Anterior cingulate cortex (tissue), 58 donors: Measurements from ENCODE around the gene WDR36.

Source experiments
- DNase-seq, 58 donors: peaks; one replicate each; lab custom pipeline; 2025; lab: John Stamatoyannopoulos, UW

The WDR36 gene

GRCh38 chr5:111099058-111099778, 7.1 kb downstream of the WDR36 start:
- DNase-seq, result no peak

- DNase-seq, result no peak
Measured at GRCh38 chr5:111106320-111106948, 14.3 kb downstream of the WDR36 start.

DNA sequence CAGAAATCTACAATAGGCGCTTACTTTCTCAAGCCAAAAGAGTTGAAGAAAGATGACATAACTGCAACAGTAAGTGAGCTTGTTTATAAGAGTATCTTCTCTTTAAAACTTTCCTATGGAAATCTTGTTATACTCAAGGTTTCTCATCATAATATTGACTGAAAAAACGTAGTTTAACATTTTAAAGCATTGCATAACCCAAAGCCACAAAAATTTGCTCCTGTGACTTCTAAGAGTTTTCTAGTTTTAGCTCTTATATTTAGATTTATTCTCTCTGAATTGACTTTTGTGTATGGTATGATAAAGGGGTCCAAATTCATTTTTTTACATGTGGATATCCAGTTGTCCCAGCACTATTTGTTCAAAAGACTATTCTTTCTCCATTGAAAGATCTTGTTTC, 15.2 kb downstream of the WDR36 start:
- DNase-seq, result no peak

- DNase-seq, result no peak
Measured at GRCh38 chr5:111111956-111112355, 19.8 kb downstream of the WDR36 start.

DNA sequence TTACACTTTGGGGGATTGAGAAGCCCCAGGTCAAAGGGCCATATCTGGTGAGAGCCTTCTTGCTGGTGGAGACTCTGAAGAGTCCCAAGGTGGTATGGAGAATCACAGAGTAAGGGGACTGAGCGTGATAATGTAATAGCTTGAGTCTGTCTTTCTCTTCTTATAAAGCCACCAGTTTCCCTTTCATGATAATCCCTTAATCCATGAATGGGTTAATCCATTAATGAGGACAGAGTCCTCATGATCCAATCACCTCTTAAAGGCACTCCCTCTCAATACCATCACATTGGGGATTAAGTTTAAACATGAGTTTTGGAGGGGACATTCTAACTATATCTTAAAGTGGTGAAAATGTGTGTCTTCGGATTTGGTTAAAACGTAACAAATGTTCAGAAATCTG, 21.5 kb downstream of the WDR36 start:
- no peak for DNase-seq

GRCh38 chr5:111115229-111115628, 23.1 kb downstream of the WDR36 start:
- no peak for DNase-seq

DNA sequence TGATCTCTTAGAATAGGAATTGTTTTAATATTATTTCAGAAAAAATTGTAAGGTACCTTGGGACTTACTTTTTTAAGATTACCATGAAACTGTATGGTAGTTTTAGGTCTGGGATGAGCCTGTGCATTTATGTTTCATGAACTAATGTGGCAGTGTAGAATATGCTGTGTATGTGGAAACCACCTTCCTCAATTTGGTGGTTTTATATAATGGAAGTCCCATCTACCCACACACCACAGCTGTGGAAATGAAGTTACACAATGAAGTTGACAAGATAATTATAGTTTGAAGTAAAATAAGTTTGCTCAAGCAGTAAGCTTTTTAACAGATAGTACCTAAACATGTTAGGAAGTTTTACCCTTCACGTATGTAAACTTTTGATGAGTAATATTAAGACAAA, 24.4 kb downstream of the WDR36 start:
- peak in 1 of 58 donors; percentile 37 for DNase-seq

- DNase-seq, result no peak
Measured at GRCh38 chr5:111117136-111117535, 25.0 kb downstream of the WDR36 start.

DNA sequence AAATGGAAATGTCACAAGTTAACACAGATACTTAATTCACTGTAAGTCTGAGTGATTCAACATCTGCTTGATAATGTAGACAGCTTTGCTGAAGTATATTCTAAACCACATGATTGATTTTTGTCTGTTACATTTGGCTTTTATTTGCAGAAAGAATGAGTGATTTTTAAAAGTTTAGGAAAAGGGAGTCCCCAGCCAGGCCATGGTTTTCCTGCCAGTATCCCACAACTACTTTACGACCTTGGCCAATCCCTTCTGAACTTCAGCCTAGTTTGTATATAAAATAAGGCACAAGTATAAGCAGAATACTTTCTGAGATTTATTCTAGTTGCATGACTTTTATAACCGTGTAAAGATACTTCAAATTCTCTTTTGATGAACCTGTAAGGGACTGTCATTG, 27.1 kb downstream of the WDR36 start:
- DNase-seq, result no peak

DNA sequence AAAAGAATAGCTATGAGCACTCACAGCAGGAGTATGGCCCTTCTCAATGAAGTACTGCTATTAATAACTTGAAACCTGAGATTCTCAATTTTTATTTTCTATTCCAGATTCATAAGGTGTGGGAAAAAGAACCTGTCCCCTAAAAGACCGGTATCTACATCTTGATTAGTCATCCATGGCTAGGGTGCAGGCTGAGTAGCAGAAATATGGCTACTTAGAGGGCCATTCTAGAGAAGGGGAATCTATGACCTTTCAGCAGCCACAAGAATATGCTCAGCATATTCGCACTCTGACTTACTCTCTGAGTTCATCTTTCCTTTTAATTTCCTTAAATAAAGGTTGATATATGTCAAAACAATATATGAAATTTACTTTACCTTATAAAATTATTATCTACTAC, 27.7 kb downstream of the WDR36 start:
- DNase-seq, result no peak

- DNase-seq, result no peak
Measured at GRCh38 chr5:111120911-111121310, 28.8 kb downstream of the WDR36 start.

- no peak for DNase-seq
Measured at GRCh38 chr5:111121926-111122325, 29.8 kb downstream of the WDR36 start.

- DNase-seq, result no peak
Measured at GRCh38 chr5:111122398-111122797, 30.2 kb downstream of the WDR36 start.

- DNase-seq, result no peak
Measured at GRCh38 chr5:111124793-111125192, 32.6 kb downstream of the WDR36 start.

DNA sequence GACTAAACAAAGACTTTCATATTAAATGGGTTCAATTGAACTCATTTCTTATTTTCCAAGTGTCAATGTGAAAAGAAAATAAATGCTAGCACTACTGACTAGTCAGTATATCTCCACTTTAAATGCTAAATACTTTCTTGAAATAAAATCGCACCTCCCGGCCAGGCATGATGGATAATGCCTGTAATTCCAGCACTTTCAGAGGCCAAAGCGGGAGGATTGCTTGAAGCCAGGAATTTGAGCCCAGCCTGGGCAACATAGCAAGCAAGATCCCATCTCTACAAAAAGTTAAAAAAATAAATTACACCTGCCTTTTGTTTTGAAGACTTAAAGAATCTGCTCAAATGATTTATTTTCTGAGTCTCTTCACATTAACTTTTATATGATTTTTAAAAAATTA, 34.7 kb downstream of the WDR36 start:
- no peak for DNase-seq

DNA sequence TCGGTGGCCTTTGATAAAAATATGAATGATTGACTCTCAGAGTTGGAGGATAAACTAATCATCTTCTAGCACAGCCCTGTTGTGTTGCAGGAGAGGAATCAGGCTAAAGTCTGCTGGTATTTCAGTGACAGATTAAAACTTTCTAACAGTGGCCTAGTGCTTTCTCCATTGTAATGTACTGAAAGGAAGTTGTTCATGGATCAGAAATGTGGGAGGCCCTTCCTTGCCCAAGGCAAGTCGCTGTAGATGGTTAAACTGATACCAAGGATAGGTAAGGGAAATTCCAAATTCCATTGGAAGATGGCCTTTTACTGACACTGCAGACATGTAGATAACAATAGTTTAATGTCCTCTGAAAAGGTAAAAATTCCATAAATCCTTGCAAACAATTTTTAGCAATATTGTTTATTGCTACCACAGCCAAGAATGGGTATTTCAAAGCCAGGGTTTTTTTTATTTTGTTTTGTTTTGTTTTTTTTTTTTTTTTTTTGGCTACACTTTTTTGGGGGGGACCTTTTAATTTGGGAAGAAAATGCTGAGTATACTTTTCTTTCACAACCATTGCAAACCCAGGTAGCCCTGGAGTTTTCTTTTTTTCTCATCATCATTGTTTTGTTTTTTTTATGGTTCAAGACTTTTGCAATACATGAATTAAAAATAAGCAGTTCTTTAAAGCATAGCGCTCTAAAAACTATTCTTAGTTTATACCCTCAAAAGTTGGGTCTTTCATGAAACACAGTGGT, 35.5 kb downstream of the WDR36 start:
- DNase-seq, result no peak

DNA sequence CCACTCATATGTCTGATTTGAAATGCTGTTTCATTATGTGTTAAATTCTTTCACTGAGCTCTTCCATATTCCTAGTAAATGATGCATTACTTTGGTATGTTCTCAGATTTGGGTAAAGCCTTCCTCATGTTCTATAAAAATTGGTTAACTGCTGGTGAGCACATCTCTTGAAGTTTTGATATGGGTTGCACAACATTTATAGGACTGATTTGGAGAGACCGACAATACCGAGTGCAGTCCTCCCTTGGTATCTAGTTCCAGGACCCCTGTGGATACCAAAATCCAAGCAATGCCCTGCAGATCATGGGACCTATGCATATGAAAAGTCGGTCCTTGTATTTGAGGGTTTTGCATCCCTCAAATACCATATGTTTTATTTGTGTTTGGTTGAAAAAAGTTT, 37.8 kb downstream of the WDR36 start:
- no peak for DNase-seq

DNA sequence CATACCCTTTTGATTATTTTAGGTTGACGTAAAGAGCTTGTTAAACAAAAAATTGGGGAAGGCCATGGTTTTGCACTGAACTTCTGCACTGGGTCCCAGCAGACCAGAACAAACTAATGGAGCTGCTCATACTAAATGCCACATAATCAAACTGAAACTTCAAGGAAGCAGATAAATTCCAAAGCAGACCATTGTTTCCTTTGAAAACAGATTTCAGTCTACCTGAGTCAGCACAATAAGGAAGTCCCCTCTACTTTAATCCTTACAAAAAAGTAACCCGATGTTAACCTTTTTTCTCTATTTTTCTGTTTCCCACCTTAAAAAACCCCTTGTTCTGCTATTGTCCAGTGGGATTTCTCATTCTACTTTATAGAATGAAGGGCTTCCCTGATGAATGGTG, 39.2 kb downstream of the WDR36 start:
- DNase-seq, result no peak

- DNase-seq, result no peak
Measured at GRCh38 chr5:111132076-111132475, 39.9 kb downstream of the WDR36 start.

DNA sequence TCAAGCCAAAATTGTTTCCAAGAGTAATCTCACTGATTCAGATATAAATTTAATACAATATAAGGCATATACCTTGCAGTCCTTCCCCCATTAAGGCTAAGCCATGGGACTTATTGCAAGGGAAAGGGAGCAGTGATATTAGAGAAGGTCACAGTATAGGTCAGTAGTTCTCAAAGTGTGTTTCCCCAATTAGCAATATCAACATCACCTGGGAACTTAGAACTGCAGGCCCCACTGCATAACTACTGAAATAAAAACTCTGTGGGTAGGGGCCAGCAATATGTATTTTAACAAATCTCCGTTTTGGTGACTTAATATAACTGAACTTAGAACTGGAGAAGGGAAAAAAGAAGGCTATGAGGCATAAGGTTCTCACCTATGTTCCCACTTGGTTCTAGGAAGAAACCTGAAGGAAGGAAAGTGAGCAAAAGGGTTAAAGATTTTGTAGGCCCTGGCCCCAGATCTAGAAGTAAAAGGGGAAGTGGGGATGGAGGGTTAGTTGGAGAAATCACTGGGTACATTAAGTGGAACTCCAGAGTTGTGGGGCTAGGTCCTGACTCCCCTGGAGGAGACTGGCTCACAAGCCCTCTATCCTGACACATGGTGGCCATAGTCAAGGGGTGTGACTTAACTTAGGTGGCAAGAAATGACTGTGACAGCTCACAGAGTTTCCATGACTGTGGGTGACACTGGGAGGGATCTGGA, 40.7 kb downstream of the WDR36 start:
- DNase-seq, result no peak

GRCh38 chr5:111133436-111133751, 41.2 kb downstream of the WDR36 start:
- DNase-seq, result no peak
